Lower lobe of right lung (tissue), 2 donors: ENCODE data around the gene NOM1. TPM values are rescaled to one million over a fixed set of nuclear protein-coding genes. Genes with fewer than 3 reads are reported as not detected.
A peak's percentile ranks its signal among the peaks of the same experiment; 100 is the strongest.

Experiments used
- ATAC-seq, 2 donors: fragments of 200-7000 bp; cut with Tn5 transposase; one replicate each; pipeline ENCODE4 v1.9.1; 2020 to 2022; ENCODE audit warnings: mild to moderate bottlenecking in 2 of 2, moderate library complexity in 2 of 2
- DNase-seq: peaks from one replicate; pipeline ENCODE4 v3.0.0-alpha.2; 2020
- H3K27ac ChIP-seq: fragments of 200-600 bp; one replicate; pipeline ENCODE4 v1.8.0; 2022
- H3K27me3 ChIP-seq: fragments of 200-600 bp; one replicate; pipeline ENCODE4 v1.8.0; 2022; ENCODE audit warnings: low read depth
- H3K36me3 ChIP-seq: fragments of 200-600 bp; one replicate; pipeline ENCODE4 v1.8.0; 2022; ENCODE audit warnings: mild to moderate bottlenecking
- H3K4me1 ChIP-seq: fragments of 200-600 bp; one replicate; pipeline ENCODE4 v1.8.0; 2022
- H3K4me3 ChIP-seq: fragments of 200-600 bp; one replicate; pipeline ENCODE4 v1.8.0; 2022; ENCODE audit warnings: mild to moderate bottlenecking
- H3K9me3 ChIP-seq: fragments of 200-600 bp; one replicate; pipeline ENCODE4 v1.8.0; 2022
- intact Hi-C: fragments of 100-400 bp; cut with DNase I; formaldehyde crosslinking; loops from one replicate; pipeline ENCODE4 v1.11.0; 2022
- total RNA-seq: library from RNA; stranded (reverse); fragmentation: NEBNext Ultra II Directional; extraction: Animal tissue kit (Norgen Biotek cat#: 25700); gene quantifications from one replicate; pipeline ENCODE4 v1.2.1, GENCODE V29; 2021
- TF ChIP-seq, protein P1 (sequence below): fragments of 200-600 bp; IDR thresholded peaks from one replicate; pipeline ENCODE4 v1.8.0; 2022; ENCODE audit warnings: antibody characterized with exemption, mild to moderate bottlenecking
- donor health status: DM: no; HTN: yes; CAD: no; lungs with severe emphysema.

The NOM1 gene
- total RNA-seq, 1 donor from 2014 or later: 16.9 TPM

DNA sequence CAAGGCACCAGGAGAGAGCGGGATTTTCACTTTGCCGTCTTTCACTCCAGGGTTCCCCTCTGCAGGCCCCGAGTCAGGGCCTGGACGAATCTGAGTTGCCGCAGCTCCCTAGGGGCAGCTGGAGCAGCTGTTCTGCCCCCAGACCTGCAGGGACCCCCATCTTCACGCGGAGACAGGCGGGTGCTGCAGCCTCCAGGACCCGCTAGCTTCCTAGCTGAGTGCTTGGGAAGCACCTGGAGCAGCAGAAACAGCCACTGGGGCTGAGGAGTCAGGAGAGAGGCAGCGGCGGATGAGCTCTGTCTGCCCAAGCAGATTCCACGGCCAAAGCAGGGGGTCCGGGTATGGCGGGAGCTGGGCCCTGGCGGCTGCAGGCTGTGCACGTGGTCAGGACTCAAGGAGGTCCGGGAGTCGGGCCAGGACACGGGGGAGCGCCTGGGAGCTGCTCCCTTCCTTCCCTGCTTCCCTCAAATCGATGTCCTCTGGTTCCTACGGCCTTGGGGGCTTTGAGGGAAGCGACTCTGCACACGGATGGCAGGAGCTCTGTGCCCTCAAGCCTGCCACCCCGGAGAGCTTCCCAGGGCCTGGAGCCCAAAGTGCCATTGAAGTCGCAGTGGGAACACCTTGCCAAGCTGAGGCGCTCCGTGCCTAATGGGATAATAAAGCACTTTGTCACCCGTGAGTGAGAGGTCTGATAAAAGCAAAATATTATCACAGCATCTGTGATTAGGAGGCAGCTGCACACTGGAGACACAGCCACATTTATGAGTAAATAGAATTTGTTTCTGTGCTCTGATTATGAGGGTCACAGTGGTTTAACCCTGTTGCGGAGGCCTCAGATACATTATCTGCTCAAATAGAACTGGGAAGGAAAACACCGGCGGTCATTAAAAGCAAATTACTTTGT, 43.8 kb downstream of the NOM1 start:
- H3K9me3 ChIP-seq: no peaks in the 10 kb centered on the region
- no peaks in the 10 kb centered on the region for H3K36me3 ChIP-seq
- ATAC-seq: peak; percentile 35 to 51
- H3K4me3 ChIP-seq: no peak overlapping the region
- DNase-seq: no peak
- intact Hi-C loops: no loop called here
- TF ChIP-seq, protein P1, sequence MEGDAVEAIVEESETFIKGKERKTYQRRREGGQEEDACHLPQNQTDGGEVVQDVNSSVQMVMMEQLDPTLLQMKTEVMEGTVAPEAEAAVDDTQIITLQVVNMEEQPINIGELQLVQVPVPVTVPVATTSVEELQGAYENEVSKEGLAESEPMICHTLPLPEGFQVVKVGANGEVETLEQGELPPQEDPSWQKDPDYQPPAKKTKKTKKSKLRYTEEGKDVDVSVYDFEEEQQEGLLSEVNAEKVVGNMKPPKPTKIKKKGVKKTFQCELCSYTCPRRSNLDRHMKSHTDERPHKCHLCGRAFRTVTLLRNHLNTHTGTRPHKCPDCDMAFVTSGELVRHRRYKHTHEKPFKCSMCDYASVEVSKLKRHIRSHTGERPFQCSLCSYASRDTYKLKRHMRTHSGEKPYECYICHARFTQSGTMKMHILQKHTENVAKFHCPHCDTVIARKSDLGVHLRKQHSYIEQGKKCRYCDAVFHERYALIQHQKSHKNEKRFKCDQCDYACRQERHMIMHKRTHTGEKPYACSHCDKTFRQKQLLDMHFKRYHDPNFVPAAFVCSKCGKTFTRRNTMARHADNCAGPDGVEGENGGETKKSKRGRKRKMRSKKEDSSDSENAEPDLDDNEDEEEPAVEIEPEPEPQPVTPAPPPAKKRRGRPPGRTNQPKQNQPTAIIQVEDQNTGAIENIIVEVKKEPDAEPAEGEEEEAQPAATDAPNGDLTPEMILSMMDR: no peak
- H3K27me3 ChIP-seq: peaks cover 62% of the 10 kb centered on the region
- H3K4me1 ChIP-seq: no peaks in the 10 kb centered on the region
- H3K27ac ChIP-seq: no peak overlapping the region

DNA sequence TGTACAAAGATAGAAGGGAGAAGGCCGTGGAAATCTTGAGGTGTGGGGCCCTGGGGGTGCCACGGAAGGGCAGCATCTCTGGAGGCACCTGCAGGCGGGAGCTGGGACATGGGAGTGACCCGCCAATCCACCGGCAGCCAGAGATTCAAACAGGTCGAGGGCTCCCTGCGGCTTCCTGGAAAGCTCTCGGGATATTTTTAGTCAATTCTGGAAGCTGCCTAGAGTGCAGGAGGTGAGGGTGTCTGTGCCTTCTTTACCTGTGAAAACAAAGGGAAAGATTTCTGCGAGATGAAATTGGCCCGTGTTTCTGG, 44.4 kb downstream of the NOM1 start:
- ATAC-seq (no peak), DNase-seq (no peak)
- TF ChIP-seq, protein P1: no peak
- no peaks in the 10 kb centered on the region for H3K4me1 ChIP-seq
- H3K27ac ChIP-seq: no peak overlapping the region
- H3K4me3 ChIP-seq: no peak overlapping the region
- H3K27me3 ChIP-seq: peaks cover 68% of the 10 kb centered on the region
- H3K9me3 ChIP-seq: no peaks in the 10 kb centered on the region
- no peaks in the 10 kb centered on the region for H3K36me3 ChIP-seq
- intact Hi-C loops: no loop called here

DNA sequence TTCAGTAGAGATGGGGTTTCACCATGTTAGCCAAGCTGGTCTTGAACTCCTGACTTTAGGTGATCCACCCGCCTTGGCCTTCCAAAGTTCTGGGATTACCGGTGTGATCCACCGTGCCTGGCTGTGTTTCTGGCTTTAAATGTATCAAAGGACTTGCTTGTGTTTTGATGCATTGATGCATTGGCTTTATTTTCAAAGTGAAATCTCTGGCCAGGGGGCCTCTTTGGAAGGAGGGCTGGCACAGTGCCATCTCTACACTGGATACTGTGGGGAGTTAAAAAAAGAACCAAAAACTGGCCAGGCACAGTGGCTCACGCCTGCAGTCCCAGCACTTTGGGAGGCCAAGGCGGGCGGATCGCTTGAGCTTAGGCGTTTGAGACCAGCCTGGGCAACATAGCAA, 44.9 kb downstream of the NOM1 start:
- Histone ChIP-seq H3K9me3 (no peaks in the 10 kb centered on the region), H3K36me3 (no peaks in the 10 kb centered on the region), H3K27me3 (peaks cover 68% of the 10 kb centered on the region), H3K4me1 (peaks cover 5% of the 10 kb centered on the region), H3K4me3 (no peak overlapping the region), H3K27ac (no peak overlapping the region)
- TF ChIP-seq, protein P1: no peak
- no peak for DNase-seq
- no peak for ATAC-seq
- intact Hi-C loops: no loop called here

DNA sequence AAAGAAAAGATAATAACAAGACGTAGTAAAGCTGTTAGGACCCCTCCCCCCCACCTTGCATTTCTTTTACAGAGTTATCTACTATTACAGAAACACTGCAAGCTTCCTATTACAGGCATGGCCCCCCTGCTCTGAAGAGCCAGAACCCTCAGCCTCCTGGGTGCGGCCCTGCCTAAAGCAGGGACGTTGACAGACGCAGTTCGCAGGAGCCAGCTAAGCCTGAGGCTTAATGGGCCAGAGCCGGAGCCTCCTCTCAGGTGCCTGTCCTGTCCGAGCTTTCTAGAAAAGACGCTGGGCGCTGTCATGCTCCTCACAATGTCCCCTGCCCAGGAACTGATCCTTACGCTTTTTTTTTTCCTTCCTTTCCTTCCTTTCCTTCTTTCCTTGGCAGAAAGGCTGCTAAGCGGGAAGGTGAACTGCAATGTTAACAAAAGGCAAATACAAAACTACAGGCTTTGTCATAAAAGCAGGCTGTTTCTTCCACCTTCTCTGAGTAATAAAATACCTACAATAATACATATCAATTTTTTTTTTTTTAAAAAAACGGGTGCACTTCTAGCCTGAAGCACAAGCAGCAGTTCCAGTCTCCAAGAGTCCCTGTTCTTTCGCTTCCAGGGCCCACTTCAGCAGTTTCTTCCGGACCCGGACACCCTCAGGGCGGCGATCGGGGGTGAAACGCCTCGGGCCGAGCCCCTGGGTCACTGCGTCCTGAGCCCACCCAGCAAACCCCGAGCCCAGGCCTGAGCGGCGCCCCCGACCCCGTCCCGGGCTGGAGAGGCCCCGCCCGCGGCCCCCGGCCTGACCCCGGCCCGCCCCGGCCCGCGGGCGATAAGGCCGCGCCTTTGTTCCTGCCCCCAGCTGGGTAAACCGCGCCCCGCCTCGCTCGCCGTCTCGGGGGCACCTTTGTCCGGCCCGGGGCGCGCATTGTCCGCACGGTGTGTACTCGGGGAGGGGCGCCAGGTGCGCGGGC, 49.8 kb downstream of the NOM1 start:
- Histone ChIP-seq H3K4me1 (peaks cover 24% of the 10 kb centered on the region), H3K4me3 (peak overlapping the region; percentile 60), H3K27me3 (peaks cover 80% of the 10 kb centered on the region), H3K9me3 (no peaks in the 10 kb centered on the region), H3K36me3 (no peaks in the 10 kb centered on the region), H3K27ac (no peak overlapping the region)
- no peak for DNase-seq
- intact Hi-C loops: no loop called here
- TF ChIP-seq, protein P1: no peak
- ATAC-seq: peak; percentile 74 to 79

DNA sequence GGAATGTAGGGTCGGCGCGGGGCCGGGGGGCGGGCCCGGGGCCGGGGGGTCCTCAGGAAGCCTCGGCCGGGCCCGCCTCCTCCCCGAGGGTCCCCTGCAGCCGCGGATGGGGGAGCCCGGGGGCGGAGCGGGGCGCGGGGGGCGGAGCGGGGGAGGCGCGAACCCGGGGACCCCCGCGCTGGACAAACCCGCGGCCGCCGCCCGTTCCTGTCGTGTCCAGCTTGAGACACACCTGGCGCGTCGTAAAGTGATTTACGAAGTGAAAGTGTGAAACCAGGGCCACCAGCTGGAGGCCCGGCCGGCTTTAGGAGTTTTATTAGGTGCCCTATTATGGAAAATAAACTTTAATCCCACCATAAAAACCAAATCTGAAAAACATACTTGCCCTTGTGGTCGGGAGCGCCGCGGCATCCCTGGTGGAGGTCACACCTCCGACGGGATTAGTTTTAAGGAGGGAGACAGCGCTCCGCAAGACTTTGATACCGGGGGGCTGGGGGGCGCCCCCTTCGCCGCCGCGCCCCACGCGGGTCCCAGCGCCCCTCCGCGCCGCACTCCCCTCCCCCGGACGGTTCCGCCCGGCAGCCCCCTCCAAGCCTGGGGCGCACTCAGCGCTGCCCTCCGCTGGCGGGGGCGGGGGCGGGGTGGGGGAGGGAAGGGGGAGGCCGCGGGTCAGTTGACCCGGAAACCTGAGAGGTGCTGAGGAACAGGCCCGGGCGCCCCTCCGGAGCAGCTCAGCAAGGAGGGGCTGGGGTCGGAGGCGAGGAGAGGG, 50.6 kb downstream of the NOM1 start:
- no peaks in the 10 kb centered on the region for H3K36me3 ChIP-seq
- peaks cover 89% of the 10 kb centered on the region for H3K27me3 ChIP-seq
- DNase-seq (no peak), ATAC-seq (peak; percentile 37 to 61)
- H3K4me1 ChIP-seq: peaks cover 25% of the 10 kb centered on the region
- intact Hi-C loops: no loop called here
- TF ChIP-seq, protein P1: no peak
- peak overlapping the region; percentile 60 for H3K4me3 ChIP-seq
- H3K27ac ChIP-seq: no peak overlapping the region
- no peaks in the 10 kb centered on the region for H3K9me3 ChIP-seq
